ENCODE measurements around the gene SASH1.

The SASH1 gene

GRCh38 chr6:148304976-148305375 lies 37.7 kb upstream of the SASH1 start:
- no peaks in the 10 kb centered on the region for H3K9me2 ChIP-seq (ENCODE audit: low read depth, low read length)
- H3K4me1 ChIP-seq (ENCODE audit: insufficient read depth, low read length, severe bottlenecking): no peaks in the 10 kb centered on the region
- no peaks in the 10 kb centered on the region for H3K36me3 ChIP-seq (ENCODE audit: insufficient read depth, low read length)
- H3K27me3 ChIP-seq (ENCODE audit: insufficient read depth, low read length): no peaks in the 10 kb centered on the region
- no peak overlapping the region for H3K9ac ChIP-seq (ENCODE audit: low read length)
- H3K27ac ChIP-seq (ENCODE audit: low read depth, low read length, poor library complexity, severe bottlenecking): no peak overlapping the region
- H2AFZ ChIP-seq (ENCODE audit: low read length): no peak overlapping the region
- no peak overlapping the region for H3K4me3 ChIP-seq (ENCODE audit: low read depth, low read length, poor library complexity, severe bottlenecking)
- H3F3A ChIP-seq (ENCODE audit: insufficient read depth, low read length): no peaks in the 10 kb centered on the region
- TF ChIP-seq CTCF (IDR thresholded peaks at IDR 0.05; ENCODE audit: low read length) (no peak), EZH2 (IDR thresholded peaks at IDR 0.05; ENCODE audit: borderline replicate concordance, low read length) (no peak)
- no peaks in the 10 kb centered on the region for H3K9me3 ChIP-seq (ENCODE audit: low read length)
- H3K4me2 ChIP-seq (ENCODE audit: low read length): no peak overlapping the region
- H4K20me1 ChIP-seq (ENCODE audit: insufficient read depth, low read length): no peaks in the 10 kb centered on the region
- no peaks in the 10 kb centered on the region for H3K79me2 ChIP-seq (ENCODE audit: insufficient read depth, low read length)

GRCh38 chr6:148306286-148306685 lies 36.4 kb upstream of the SASH1 start:
- Histone ChIP-seq H3K4me3 (ENCODE audit: low read depth, low read length, poor library complexity, severe bottlenecking) (no peak overlapping the region), H4K20me1 (ENCODE audit: insufficient read depth, low read length) (no peaks in the 10 kb centered on the region), H3K27ac (ENCODE audit: low read depth, low read length, poor library complexity, severe bottlenecking) (no peak overlapping the region), H3K9me2 (ENCODE audit: low read depth, low read length) (no peaks in the 10 kb centered on the region), H3K9me3 (ENCODE audit: low read length) (no peaks in the 10 kb centered on the region), H3K27me3 (ENCODE audit: insufficient read depth, low read length) (no peaks in the 10 kb centered on the region), H3K4me1 (ENCODE audit: insufficient read depth, low read length, severe bottlenecking) (no peaks in the 10 kb centered on the region), H3K9ac (ENCODE audit: low read length) (no peak overlapping the region), H2AFZ (ENCODE audit: low read length) (no peak overlapping the region), H3F3A (ENCODE audit: insufficient read depth, low read length) (no peaks in the 10 kb centered on the region), H3K79me2 (ENCODE audit: insufficient read depth, low read length) (no peaks in the 10 kb centered on the region), H3K4me2 (ENCODE audit: low read length) (no peak overlapping the region), H3K36me3 (ENCODE audit: insufficient read depth, low read length) (no peaks in the 10 kb centered on the region)
- no peak for TF ChIP-seq EZH2 (IDR thresholded peaks at IDR 0.05; ENCODE audit: borderline replicate concordance, low read length)
- no peak for TF ChIP-seq CTCF (IDR thresholded peaks at IDR 0.05; ENCODE audit: low read length)

DNA sequence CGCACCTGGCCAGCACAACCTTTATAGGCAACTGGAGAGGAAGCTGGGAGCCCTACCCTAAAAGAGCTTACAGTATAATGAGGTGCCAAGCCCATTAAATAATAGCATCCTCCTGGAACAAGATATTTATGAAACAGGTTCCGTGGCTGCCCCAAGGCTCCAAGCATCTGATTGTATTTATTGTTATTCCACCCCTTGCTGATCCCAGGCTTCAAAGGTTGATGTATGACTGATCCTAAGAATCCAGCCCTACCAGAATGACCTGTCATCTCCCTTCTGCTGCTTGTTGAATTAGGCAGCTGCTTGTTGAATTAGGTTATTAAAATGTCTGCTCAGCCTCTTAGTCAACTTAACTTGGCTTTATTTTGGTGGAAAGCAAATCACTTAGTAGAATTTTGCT lies 35.2 kb upstream of the SASH1 start:
- no peak overlapping the region for H3K27ac ChIP-seq (ENCODE audit: low read depth, low read length, poor library complexity, severe bottlenecking)
- no peaks in the 10 kb centered on the region for H3K79me2 ChIP-seq (ENCODE audit: insufficient read depth, low read length)
- H3F3A ChIP-seq (ENCODE audit: insufficient read depth, low read length): no peaks in the 10 kb centered on the region
- no peaks in the 10 kb centered on the region for H4K20me1 ChIP-seq (ENCODE audit: insufficient read depth, low read length)
- no peaks in the 10 kb centered on the region for H3K9me2 ChIP-seq (ENCODE audit: low read depth, low read length)
- H3K9ac ChIP-seq (ENCODE audit: low read length): no peak overlapping the region
- no peaks in the 10 kb centered on the region for H3K36me3 ChIP-seq (ENCODE audit: insufficient read depth, low read length)
- no peak for TF ChIP-seq CTCF (IDR thresholded peaks at IDR 0.05; ENCODE audit: low read length)
- TF ChIP-seq EZH2 (IDR thresholded peaks at IDR 0.05; ENCODE audit: borderline replicate concordance, low read length): no peak
- H3K9me3 ChIP-seq (ENCODE audit: low read length): no peaks in the 10 kb centered on the region
- no peaks in the 10 kb centered on the region for H3K27me3 ChIP-seq (ENCODE audit: insufficient read depth, low read length)
- no peaks in the 10 kb centered on the region for H3K4me1 ChIP-seq (ENCODE audit: insufficient read depth, low read length, severe bottlenecking)
- H2AFZ ChIP-seq (ENCODE audit: low read length): no peak overlapping the region
- H3K4me3 ChIP-seq (ENCODE audit: low read depth, low read length, poor library complexity, severe bottlenecking): no peak overlapping the region
- no peak overlapping the region for H3K4me2 ChIP-seq (ENCODE audit: low read length)
